ENCODE data around the gene FXYD1.

Gene FXYD1

GRCh38 chr19:35108730-35109129, 29.9 kb upstream of the FXYD1 start:
- DNase-seq, result no peak

DNA sequence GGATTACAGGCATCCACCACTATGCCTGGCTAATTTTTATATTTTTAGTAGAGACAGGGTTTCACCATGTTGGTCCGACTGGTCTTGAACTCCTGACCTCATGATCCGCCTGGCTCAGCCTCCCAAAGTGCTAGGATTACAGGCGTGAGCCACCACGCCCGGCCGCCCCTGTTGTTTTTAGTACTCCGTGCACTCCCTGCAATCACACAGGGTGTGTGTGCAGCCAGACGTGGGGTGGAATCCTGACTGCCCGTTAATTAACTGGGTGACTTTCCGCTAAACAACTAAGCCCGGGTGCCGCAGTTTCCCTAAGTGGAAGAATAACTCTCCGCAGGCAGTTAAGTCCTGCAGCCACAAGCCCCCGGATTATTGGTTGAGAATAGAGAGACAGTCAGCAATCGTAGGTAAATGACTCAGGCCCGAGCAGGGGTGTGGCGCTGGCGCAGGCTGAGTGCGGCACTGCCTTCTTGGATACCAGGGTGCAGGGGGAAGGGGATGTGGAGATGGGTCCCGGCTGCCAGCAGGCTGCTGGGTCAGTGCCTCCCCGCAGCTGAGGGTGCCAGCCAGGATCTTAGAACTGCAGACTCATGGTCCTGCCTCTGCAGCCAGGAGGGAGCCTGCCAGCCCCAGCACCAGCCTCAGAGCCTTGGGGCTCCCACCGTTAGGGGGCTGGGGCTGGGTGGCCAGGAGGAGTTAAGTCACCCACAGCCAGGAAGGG, 29.1 kb upstream of the FXYD1 start:
- no peak for DNase-seq

DNA sequence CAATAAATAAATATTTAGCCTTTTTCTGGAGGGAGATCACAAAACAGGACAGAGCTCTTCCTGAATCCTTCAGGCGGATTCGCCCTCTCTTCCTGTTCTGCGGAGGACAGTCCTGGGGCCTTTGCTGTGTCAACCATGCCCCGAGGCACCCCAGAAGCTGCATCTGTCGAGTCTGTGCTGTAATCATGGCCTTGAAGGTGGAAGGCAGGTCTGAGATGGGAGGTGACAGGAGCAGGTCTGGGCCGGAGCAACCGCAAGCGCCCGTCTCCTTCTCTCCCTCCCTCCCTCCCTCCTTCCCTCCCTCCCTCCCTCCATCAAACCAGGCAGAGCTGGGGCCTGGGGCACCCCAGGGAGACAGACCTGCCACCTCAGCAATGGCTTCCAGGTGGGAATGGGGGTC, 27.6 kb upstream of the FXYD1 start:
- DNase-seq, result no peak

- no peak for DNase-seq
Measured at GRCh38 chr19:35112995-35113688, 25.5 kb upstream of the FXYD1 start.

- peak in 1 of 2 experiments; percentile 65 for DNase-seq
Measured at GRCh38 chr19:35114353-35115176, 24.1 kb upstream of the FXYD1 start.

DNA sequence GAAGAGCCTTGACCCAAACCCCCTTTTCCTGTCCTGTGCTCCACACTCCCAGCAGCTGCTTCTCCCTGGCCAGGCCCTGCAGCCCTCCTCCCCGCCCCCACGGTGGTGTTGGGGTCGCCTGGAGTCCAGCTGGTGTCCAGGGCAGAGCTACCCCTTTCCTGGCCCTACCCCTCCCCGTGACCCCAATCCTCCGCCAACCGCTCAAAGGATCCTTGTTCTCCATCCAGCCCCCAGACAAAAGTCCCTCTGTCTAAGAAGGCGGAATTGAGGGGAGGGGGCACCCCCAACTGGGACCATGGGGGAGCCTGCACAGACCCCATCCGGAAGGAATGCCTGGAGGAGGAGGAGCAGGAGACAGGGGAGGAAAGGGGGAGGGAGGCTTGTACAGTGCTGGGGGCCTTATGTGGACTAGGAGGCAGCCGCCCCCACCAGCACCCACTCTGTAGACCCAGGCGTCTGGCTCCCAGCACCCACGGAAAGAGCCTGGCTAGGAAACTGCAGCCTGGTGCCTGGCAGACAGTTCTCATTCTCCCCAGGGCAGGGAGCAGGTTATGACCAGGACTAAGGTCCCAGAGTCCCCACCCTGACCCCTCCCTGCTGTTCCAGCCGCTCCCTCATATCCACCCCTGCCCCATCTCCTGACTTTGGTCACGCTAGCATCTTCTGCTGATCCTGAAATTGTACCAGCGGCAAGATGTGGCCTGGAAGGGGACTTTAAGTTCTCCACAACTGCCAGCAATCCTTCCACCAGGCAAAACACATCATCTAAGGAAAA, 23.3 kb upstream of the FXYD1 start, which contains the start of gene FXYD3:
Gene FXYD3, plus strand, starts transcription at position 647 of the 775 bp plus-strand sequence. CDS start 3,554 bp downstream, outside the sequence.
- DNase-seq, result no peak

DNA sequence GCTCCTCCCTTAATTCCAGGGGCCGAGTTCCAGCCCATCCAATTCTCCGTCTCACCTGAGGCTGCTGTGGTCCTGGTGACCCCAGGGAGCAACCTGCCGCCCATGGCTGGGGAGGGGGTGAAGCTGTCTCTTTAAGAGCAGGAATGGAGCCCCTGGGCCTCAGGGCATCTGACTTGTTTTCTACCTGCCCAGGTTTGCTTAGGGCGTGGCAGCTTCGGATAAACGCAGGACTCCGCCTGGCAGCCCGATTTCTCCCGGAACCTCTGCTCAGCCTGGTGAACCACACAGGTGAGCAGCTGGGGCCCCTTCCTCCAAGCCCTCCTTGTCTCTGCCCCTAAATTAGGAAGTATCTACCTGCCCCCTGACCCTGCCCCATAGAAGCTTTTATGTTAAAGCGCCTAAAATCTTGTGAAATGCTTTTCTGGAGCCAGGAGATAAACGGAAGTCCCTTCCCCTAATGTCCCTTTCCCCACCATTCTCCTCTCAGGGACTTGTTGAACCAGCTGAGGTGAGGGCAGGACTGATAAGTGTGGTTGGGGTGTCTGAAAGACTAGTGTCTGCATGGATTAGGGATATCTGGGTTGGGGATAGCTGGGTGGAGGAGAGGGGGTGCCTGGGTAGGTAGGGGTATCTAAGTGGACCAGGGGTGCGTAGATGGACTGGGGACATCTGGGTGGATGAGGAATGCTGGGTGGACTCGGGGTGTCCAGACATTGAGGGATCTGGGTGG, 22.4 kb upstream of the FXYD1 start:
- no peak for DNase-seq

DNA sequence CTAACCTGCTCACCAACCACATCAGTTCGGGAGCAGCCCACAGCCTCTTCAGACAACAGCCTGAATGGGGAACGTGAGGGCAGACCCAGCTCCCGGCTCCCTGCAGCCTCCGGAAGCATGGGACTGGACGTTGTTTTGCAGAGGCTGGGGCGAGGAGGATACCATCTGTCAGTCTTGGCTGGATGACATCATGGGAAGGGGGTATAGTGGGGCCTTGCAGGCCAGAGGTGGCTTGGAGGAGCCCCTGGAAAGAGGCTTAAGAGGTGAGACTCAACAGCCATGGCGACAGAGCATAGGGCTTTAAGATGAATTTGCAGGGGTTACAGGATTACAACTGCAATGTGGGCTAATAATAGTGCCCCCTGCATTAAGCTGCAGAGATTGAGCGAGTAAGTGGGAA, 21.5 kb upstream of the FXYD1 start:
- no peak for DNase-seq

DNA sequence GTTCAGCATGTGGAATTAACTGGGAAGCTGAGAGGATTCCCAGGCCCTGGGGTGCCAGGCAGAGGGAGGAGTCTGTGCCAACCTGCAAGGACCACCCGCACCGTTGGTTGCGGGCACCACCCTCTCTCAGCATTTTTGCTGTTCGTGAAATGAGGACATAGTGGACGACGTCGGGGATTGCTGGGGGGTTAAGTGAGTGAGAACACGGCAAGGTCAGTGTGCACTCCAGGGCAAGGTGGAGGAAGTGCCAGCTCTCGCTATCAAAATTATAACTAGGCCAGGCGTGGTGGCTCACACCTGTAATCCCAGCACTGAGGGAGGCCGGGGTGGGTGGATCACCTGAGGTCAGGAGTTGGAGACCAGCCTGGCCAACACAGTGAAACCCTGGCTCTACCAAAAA, 20.8 kb upstream of the FXYD1 start:
- DNase-seq, result no peak

GRCh38 chr19:35118268-35119020, 20.2 kb upstream of the FXYD1 start:
- no peak for DNase-seq

- DNase-seq, result no peak
Measured at GRCh38 chr19:35119091-35119490, 19.5 kb upstream of the FXYD1 start.

GRCh38 chr19:35119578-35120155, 19.0 kb upstream of the FXYD1 start:
- no peak for DNase-seq

- DNase-seq, result no peak
Measured at GRCh38 chr19:35120492-35120891, 18.1 kb upstream of the FXYD1 start.

DNA sequence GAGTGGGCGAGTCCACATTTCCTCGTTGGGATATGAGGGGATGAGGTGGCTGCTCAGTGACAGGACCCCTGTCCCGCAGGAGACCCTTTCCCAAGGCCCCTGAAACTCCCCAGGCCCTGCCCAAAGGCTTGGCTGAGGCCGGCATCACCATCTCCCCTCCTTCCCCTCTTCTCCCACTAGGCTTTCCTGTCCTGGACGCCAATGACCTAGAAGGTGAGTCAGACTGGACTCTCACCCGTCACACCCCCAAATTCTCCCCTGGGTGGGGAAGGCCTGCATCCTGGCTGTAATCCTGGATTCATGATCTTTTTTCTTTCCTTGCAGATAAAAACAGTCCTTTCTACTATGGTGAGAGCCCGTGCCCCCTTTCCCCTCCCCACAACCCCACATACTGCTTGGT, 17.7 kb upstream of the FXYD1 start:
- DNase-seq, result no peak

- DNase-seq, result no peak
Measured at GRCh38 chr19:35122687-35123551, 15.7 kb upstream of the FXYD1 start.

GRCh38 chr19:35123573-35123972, 15.1 kb upstream of the FXYD1 start:
- no peak for DNase-seq

DNA sequence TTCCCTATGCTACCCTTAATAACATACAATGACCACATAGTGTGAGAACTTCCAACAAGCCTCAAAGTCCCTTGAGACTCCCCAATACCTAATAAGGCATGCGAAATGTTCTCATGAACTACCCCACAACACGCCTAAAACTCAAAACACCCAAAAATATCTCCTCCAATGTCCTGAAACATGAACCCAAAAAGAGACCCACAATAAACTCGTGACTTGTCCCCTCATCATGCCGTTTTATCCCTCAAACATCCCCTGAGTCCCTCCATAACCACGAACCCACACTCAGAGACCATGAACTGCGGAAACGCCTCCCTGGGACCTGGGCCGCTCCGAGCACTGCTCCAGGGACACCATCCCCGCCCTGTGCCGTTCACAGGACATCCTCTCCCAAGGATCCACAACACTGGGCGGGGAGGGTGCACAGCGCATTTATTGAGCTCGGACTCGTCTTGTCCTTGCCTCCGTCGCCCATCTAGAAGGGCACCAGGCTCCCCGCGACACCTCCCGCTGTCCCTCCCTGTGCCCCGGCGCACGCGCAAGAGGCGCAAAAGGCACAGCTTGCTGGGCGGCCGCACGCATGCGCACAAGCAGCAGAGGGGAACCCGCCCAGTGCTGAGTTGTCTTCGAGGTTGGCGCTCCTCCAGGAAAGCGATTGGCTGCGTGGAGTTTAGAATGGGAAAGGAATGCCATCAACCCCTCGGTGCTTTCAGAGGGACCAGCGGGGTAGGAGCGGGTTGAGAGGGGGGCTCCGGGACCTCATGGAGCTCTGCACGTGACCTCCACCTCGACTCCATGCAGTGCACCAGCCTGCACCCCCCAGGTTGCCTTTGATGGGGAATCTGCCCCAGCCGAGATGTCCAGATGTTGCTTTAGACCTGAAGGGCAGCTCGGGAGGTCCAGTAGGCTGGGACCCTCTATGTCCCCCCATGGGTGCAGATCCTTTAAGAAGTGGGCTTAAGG, 14.2 kb upstream of the FXYD1 start:
- peak; percentile 81 to 88 for DNase-seq

DNA sequence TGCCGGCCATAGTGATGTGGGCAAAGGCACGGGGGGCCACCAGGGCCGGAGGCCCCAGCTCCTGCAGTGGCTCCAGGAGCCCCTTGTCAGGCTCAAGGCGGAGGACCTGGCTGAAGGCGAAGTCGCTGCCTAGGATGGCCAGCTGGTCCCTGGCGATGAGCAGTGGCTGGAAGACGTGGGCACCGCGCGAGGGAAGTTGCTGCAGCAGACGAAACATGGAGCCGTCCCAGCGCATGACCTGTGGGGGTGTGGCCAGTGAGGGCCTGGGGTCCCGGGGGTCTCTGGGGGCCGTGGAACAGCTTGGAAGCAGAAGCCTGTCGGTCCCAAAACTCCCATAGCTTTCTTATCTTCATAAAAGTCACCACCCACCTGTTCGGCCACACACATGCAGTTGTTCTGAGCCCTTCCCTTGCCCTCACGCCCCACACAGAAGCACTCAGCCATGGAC, 13.3 kb upstream of the FXYD1 start:
- DNase-seq, result no peak

Measured in NCI-H1930 (cell line).